Measurements from ENCODE around the gene SYF2.

The SYF2 gene

GRCh38 chr1:25247024-25247828, 14.9 kb upstream of the SYF2 start, which contains the start of gene RSRP1:
RSRP1 (minus strand) TSS chr1:25247454; CDS start chr1:25246963, 491 bp downstream.
- peak; percentile 99 for DNase-seq (ENCODE audit: low spot score)
- peak within 1 kb of the TSS; percentile 97 for H3K27ac ChIP-seq
- ChIA-PET POLR2A (ENCODE audit: low non-redundant PET) (interaction anchor here (0.5 to 1.3 kb wide), 3 partner anchors 15 to 305 kb away, joined by 3 to 11 read pairs (median 4); partner anchors contain the start of gene SYF2), CTCF (interaction anchor here (0.6 kb wide), 1 partner anchor 36 kb away, joined by 3 read pairs; no protein-coding TSS in a partner anchor)
- TF ChIP-seq CTCF (conservative IDR thresholded peaks at IDR 0.05; ENCODE audit: low read depth), result no peak

- CTCF ChIA-PET, result no interaction called here
- peak overlapping the region; percentile 97 for H3K27ac ChIP-seq
- POLR2A ChIA-PET (ENCODE audit: low non-redundant PET), result interaction anchor here (1.3 kb wide), 1 partner anchor 14 kb away, joined by 11 read pairs; the partner anchor contains the start of gene SYF2
- no peak for DNase-seq (ENCODE audit: low spot score)
- TF ChIP-seq CTCF (conservative IDR thresholded peaks at IDR 0.05; ENCODE audit: low read depth), result no peak
Observed at GRCh38 chr1:25246600-25247023, 14.3 kb upstream of the SYF2 start.

GRCh38 chr1:25245809-25246599, 13.7 kb upstream of the SYF2 start:
- H3K27ac ChIP-seq, result peak overlapping the region; percentile 97
- no peak for TF ChIP-seq CTCF (conservative IDR thresholded peaks at IDR 0.05; ENCODE audit: low read depth)
- POLR2A ChIA-PET (ENCODE audit: low non-redundant PET), result interaction anchor here (0.7 kb wide), 1 partner anchor 35 kb away, joined by 3 read pairs; no protein-coding TSS in a partner anchor
- peak; percentile 71 for DNase-seq (ENCODE audit: low spot score)
- CTCF ChIA-PET, result interaction anchor here (0.6 kb wide), 1 partner anchor 13 kb away, joined by 3 read pairs; no protein-coding TSS in a partner anchor

GRCh38 chr1:25245393-25245792, 13.1 kb upstream of the SYF2 start:
- no peak overlapping the region for H3K27ac ChIP-seq
- TF ChIP-seq CTCF (conservative IDR thresholded peaks at IDR 0.05; ENCODE audit: low read depth), result no peak
- POLR2A ChIA-PET (ENCODE audit: low non-redundant PET), result interaction anchor here (0.6 to 0.7 kb wide), 2 partner anchors 35 to 541 kb away, joined by 3 read pairs; no protein-coding TSS in a partner anchor
- DNase-seq (ENCODE audit: low spot score), result no peak
- CTCF ChIA-PET, result no interaction called here

GRCh38 chr1:25243907-25244306, 11.6 kb upstream of the SYF2 start:
- DNase-seq (ENCODE audit: low spot score), result no peak
- no peak for TF ChIP-seq CTCF (conservative IDR thresholded peaks at IDR 0.05; ENCODE audit: low read depth)
- no peak overlapping the region for H3K27ac ChIP-seq
- ChIA-PET CTCF (no interaction called here), POLR2A (ENCODE audit: low non-redundant PET) (no interaction called here)

Data from RWPE1 (cell line).